ENCODE data around the gene CLPX. TPM values are rescaled to one million over a fixed set of nuclear protein-coding genes. Genes with fewer than 3 reads are reported as not detected.

Gene CLPX
- total RNA-seq, 4 donors from 2014 or later: 37.4 to 53.2 (median 39.8) TPM

DNA sequence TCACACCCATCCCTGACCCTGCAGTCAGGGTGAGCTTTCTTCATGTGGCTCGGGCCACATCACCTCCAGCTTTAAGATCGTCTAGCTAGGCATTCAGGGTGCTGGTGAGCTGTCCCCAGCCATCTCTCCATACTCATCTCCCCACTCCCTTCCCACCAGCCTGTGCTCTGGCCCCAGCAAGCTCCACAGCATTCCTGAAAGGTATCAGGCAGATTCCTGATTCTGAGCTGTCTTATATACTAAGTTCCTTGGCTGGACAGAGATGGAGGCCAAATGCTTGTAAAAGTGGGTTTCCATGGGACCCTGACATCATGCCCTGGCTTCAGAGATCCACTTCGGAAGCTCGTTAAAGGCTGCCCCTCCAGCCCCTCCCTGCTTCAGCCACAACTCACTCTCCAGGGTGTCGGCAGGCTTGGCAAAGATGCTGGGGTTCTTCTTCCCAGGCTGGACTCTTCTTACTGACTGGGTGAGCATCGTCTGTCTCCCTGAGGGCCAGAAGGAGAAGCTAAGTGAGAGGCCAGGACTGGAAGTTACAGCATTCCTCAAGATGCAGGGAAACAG, 22.2 kb upstream of the CLPX start:
- 80% methylated on average over 6 of the region's 6 CpGs for WGBS
- H3K9me3 ChIP-seq: no peaks in the 10 kb centered on the region
- no peaks in the 10 kb centered on the region for H3K27me3 ChIP-seq
- H3K27ac ChIP-seq (replicated peaks in 1 of 4): no peak overlapping the region
- DNase-seq (ENCODE audit: extremely low spot score): no peak
- no peaks in the 10 kb centered on the region for H3K36me3 ChIP-seq
- TF ChIP-seq EP300 (IDR thresholded peaks at IDR 0.05) (no peak), POLR2A (IDR thresholded peaks at IDR 0.05; ENCODE audit: low read depth) (no peak), POLR2AphosphoS5 (IDR thresholded peaks at IDR 0.05) (no peak)
- TF ChIP-seq, protein P1, sequence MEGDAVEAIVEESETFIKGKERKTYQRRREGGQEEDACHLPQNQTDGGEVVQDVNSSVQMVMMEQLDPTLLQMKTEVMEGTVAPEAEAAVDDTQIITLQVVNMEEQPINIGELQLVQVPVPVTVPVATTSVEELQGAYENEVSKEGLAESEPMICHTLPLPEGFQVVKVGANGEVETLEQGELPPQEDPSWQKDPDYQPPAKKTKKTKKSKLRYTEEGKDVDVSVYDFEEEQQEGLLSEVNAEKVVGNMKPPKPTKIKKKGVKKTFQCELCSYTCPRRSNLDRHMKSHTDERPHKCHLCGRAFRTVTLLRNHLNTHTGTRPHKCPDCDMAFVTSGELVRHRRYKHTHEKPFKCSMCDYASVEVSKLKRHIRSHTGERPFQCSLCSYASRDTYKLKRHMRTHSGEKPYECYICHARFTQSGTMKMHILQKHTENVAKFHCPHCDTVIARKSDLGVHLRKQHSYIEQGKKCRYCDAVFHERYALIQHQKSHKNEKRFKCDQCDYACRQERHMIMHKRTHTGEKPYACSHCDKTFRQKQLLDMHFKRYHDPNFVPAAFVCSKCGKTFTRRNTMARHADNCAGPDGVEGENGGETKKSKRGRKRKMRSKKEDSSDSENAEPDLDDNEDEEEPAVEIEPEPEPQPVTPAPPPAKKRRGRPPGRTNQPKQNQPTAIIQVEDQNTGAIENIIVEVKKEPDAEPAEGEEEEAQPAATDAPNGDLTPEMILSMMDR (IDR thresholded peaks at IDR 0.05): no peak
- no peak overlapping the region for H3K4me3 ChIP-seq
- intact Hi-C loops (cut with DNase I): no loop called here
- H3K4me1 ChIP-seq: peaks cover 8 to 15% (median 10%) of the 10 kb centered on the region in 4 donors

DNA sequence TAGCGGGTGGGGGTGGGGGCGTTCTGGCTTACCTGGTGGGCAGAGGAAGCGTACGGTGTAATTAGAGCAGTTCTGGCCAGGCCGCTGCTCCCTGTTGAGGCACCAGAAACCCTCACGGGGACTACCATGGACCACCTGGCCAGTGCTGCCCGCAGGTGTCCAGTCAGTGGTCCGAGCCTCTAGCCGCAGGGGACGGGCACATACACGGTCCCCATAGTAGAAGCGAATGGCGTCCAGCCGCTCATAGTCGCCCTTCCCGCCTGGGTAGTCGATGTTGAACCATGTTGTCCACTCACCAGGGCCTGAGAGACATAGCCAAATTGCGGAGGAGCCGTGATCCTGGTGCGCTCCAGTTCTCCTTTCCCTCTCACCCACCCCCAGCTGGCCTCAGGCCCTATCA, 21.6 kb upstream of the CLPX start:
- WGBS: 93% methylated on average over 19 of the region's 20 CpGs
- TF ChIP-seq, protein P1 (IDR thresholded peaks at IDR 0.05): no peak
- TF ChIP-seq POLR2AphosphoS5 (IDR thresholded peaks at IDR 0.05) (no peak), POLR2A (IDR thresholded peaks at IDR 0.05; ENCODE audit: low read depth) (no peak), EP300 (IDR thresholded peaks at IDR 0.05) (no peak)
- Histone ChIP-seq H3K4me1 (peaks cover 3 to 9% (median 6%) of the 10 kb centered on the region in 4 donors), H3K4me3 (no peak overlapping the region), H3K27me3 (no peaks in the 10 kb centered on the region), H3K9me3 (no peaks in the 10 kb centered on the region), H3K27ac (replicated peaks in 1 of 4) (no peak overlapping the region), H3K36me3 (no peaks in the 10 kb centered on the region)
- intact Hi-C loops (cut with DNase I): no loop called here
- no peak for DNase-seq (ENCODE audit: extremely low spot score)

- Histone ChIP-seq H3K9me3 (no peaks in the 10 kb centered on the region), H3K4me1 (no peaks in the 10 kb centered on the region), H3K27ac (replicated peaks in 1 of 4) (no peak overlapping the region), H3K36me3 (no peaks in the 10 kb centered on the region), H3K27me3 (no peaks in the 10 kb centered on the region), H3K4me3 (no peak overlapping the region)
- TF ChIP-seq, protein P1 (IDR thresholded peaks at IDR 0.05): no peak
- TF ChIP-seq POLR2A (IDR thresholded peaks at IDR 0.05; ENCODE audit: low read depth) (no peak), POLR2AphosphoS5 (IDR thresholded peaks at IDR 0.05) (no peak)
- intact Hi-C loops (cut with DNase I): no loop called here
- WGBS: 94% methylated on average over 10 of the region's 12 CpGs
- no peak for DNase-seq (ENCODE audit: extremely low spot score)
Observed at GRCh38 chr15:65204931-65205660, 20.0 kb upstream of the CLPX start.

GRCh38 chr15:65204236-65204930, 19.2 kb upstream of the CLPX start:
- no peak for TF ChIP-seq POLR2A (IDR thresholded peaks at IDR 0.05; ENCODE audit: low read depth)
- intact Hi-C loops (cut with DNase I): no loop called here
- DNase-seq (ENCODE audit: extremely low spot score): no peak
- Histone ChIP-seq H3K4me1 (no peaks in the 10 kb centered on the region), H3K27ac (replicated peaks in 1 of 4) (no peak overlapping the region), H3K27me3 (no peaks in the 10 kb centered on the region), H3K9me3 (no peaks in the 10 kb centered on the region), H3K4me3 (no peak overlapping the region), H3K36me3 (no peaks in the 10 kb centered on the region)
- WGBS: 94% methylated on average over 6 of the region's 6 CpGs

GRCh38 chr15:65201918-65202317, 16.8 kb upstream of the CLPX start:
- H3K4me3 ChIP-seq: no peak overlapping the region
- peaks cover 0 to 3% (median 0%) of the 10 kb centered on the region in 4 donors for H3K36me3 ChIP-seq
- H3K9me3 ChIP-seq: no peaks in the 10 kb centered on the region
- no peak overlapping the region for H3K27ac ChIP-seq (replicated peaks in 1 of 4)
- H3K27me3 ChIP-seq: no peaks in the 10 kb centered on the region
- DNase-seq (ENCODE audit: extremely low spot score): no peak
- H3K4me1 ChIP-seq: no peaks in the 10 kb centered on the region
- TF ChIP-seq, protein P1 (IDR thresholded peaks at IDR 0.05): no peak
- TF ChIP-seq POLR2A (IDR thresholded peaks at IDR 0.05; ENCODE audit: low read depth) (no peak), EP300 (IDR thresholded peaks at IDR 0.05) (no peak), POLR2AphosphoS5 (IDR thresholded peaks at IDR 0.05) (no peak)
- WGBS: 89% methylated on average over 1 of the region's 1 CpG
- intact Hi-C loops (cut with DNase I): no loop called here

Measured in esophagus muscularis mucosa (tissue), 4 donors.